Osteocyte (in vitro differentiated cells): ENCODE data around the gene SAMD4A. TPM values are rescaled to one million over a fixed set of nuclear protein-coding genes. Genes with fewer than 3 reads are reported as not detected.
A peak's percentile ranks its signal among the peaks of the same experiment; 100 is the strongest.

ENCODE experiments used
- DNase-seq: peaks from one replicate; pipeline ENCODE4 v3.0.0; 2021; ENCODE audit warnings: mixed read lengths; ENCODE audit not compliant: unreplicated experiment; ENCODE audit errors: extremely low spot score
- H3K27ac Mint-ChIP-seq: one replicate; pipeline ENCODE4 v1.8.0; 2021; ENCODE audit warnings: mild to moderate bottlenecking, mixed read lengths; ENCODE audit not compliant: unreplicated experiment
- H3K27me3 Mint-ChIP-seq: one replicate; pipeline ENCODE4 v1.8.0; 2021; ENCODE audit warnings: mixed read lengths; ENCODE audit not compliant: unreplicated experiment
- H3K36me3 Mint-ChIP-seq: one replicate; pipeline ENCODE4 v1.8.0; 2021; ENCODE audit warnings: mixed read lengths; ENCODE audit not compliant: unreplicated experiment
- H3K4me1 Mint-ChIP-seq: one replicate; pipeline ENCODE4 v1.8.0; 2021; ENCODE audit warnings: mixed read lengths; ENCODE audit not compliant: unreplicated experiment
- H3K4me3 Mint-ChIP-seq: one replicate; pipeline ENCODE4 v1.8.0; 2021; ENCODE audit warnings: mild to moderate bottlenecking, moderate library complexity, mixed read lengths; ENCODE audit not compliant: unreplicated experiment
- H3K9me3 Mint-ChIP-seq: one replicate; pipeline ENCODE4 v1.8.0; 2021; ENCODE audit warnings: mixed read lengths; ENCODE audit not compliant: unreplicated experiment
- total RNA-seq: library from RNA; stranded (reverse); gene quantifications from 2 replicates; pipeline ENCODE4 v1.2.1, GENCODE V29; 2021
- TF ChIP-seq, protein P1 (sequence below): fragments of 200-600 bp; sonication (generic); IDR thresholded peaks from 2 replicates; pipeline ENCODE4 v1.5.0; 2021; ENCODE audit warnings: antibody characterized with exemption, mild to moderate bottlenecking, moderate library complexity

SAMD4A gene
- total RNA-seq, 1 donor from 2014 or later: 39.1 TPM

GRCh38 chr14:54711312-54711711 is 144.4 kb downstream of the SAMD4A start:
- Mint-ChIP-seq H3K9me3 (no peaks in the 10 kb centered on the region), H3K36me3 (no peaks in the 10 kb centered on the region), H3K4me3 (no peak overlapping the region), H3K4me1 (peaks cover 28% of the 10 kb centered on the region), H3K27me3 (no peaks in the 10 kb centered on the region), H3K27ac (peak overlapping the region; percentile 1)
- DNase-seq: no peak
- TF ChIP-seq, protein P1, sequence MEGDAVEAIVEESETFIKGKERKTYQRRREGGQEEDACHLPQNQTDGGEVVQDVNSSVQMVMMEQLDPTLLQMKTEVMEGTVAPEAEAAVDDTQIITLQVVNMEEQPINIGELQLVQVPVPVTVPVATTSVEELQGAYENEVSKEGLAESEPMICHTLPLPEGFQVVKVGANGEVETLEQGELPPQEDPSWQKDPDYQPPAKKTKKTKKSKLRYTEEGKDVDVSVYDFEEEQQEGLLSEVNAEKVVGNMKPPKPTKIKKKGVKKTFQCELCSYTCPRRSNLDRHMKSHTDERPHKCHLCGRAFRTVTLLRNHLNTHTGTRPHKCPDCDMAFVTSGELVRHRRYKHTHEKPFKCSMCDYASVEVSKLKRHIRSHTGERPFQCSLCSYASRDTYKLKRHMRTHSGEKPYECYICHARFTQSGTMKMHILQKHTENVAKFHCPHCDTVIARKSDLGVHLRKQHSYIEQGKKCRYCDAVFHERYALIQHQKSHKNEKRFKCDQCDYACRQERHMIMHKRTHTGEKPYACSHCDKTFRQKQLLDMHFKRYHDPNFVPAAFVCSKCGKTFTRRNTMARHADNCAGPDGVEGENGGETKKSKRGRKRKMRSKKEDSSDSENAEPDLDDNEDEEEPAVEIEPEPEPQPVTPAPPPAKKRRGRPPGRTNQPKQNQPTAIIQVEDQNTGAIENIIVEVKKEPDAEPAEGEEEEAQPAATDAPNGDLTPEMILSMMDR: no peak

- peak overlapping the region; percentile 97 for H3K27ac Mint-ChIP-seq
Observed at GRCh38 chr14:54711812-54712464, 145.0 kb downstream of the SAMD4A start.

GRCh38 chr14:54712465-54713200 is 145.7 kb downstream of the SAMD4A start:
- DNase-seq: no peak
- Mint-ChIP-seq H3K9me3 (no peaks in the 10 kb centered on the region), H3K27ac (peak overlapping the region; percentile 97), H3K4me1 (peaks cover 28% of the 10 kb centered on the region), H3K36me3 (no peaks in the 10 kb centered on the region), H3K27me3 (no peaks in the 10 kb centered on the region), H3K4me3 (no peak overlapping the region)
- TF ChIP-seq, protein P1: no peak

More at GRCh38 chr14:54711812-54712464, 145.0 kb downstream of the SAMD4A start:
- Mint-ChIP-seq H3K27me3 (no peaks in the 10 kb centered on the region), H3K4me3 (no peak overlapping the region), H3K36me3 (no peaks in the 10 kb centered on the region), H3K9me3 (no peaks in the 10 kb centered on the region), H3K4me1 (peaks cover 28% of the 10 kb centered on the region)
- TF ChIP-seq, protein P1: no peak
- DNase-seq: no peak

DNA sequence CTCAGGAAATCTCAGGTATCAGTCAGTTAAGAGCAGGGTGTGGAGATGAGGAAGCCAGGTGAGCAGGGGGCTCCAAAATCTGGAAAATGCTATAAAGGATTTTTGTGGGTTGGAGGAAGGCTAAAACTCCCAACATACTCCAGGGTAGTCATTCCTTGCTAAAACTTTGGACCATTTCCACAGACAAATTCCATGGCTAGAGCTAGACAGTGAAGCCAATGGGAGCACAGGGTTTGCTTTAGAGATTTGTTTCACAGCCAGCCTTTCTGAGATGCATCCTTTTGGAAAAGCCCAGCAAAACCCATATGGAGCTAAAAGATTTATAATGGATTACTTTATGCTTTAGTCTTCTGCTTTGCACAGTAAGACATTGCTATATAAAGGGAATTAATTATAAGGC is 146.5 kb downstream of the SAMD4A start:
- Mint-ChIP-seq H3K4me3 (no peak overlapping the region), H3K36me3 (no peaks in the 10 kb centered on the region), H3K27ac (peak overlapping the region; percentile 11), H3K9me3 (no peaks in the 10 kb centered on the region), H3K27me3 (no peaks in the 10 kb centered on the region), H3K4me1 (peaks cover 35% of the 10 kb centered on the region)
- TF ChIP-seq, protein P1: no peak
- DNase-seq: no peak

GRCh38 chr14:54715239-54715638 is 148.3 kb downstream of the SAMD4A start:
- DNase-seq: no peak
- H3K4me1 Mint-ChIP-seq: peaks cover 37% of the 10 kb centered on the region

More at GRCh38 chr14:54715239-54715638, 148.3 kb downstream of the SAMD4A start:
- H3K9me3 Mint-ChIP-seq: peaks cover 6% of the 10 kb centered on the region
- H3K27ac Mint-ChIP-seq: no peak overlapping the region
- peaks cover 2% of the 10 kb centered on the region for H3K36me3 Mint-ChIP-seq
- TF ChIP-seq, protein P1: peak; percentile 22
- no peaks in the 10 kb centered on the region for H3K27me3 Mint-ChIP-seq
- no peak overlapping the region for H3K4me3 Mint-ChIP-seq
